ENCODE measurements around the gene MYO1E.
A peak's percentile ranks its signal among the peaks of the same experiment; 100 is the strongest.
"Not testable (repeated sequence)": the region's sequence is repeated elsewhere in the genome, so short reads cannot be mapped to it uniquely, and the experiment has no call there.

The MYO1E gene

GRCh38 chr15:59372352-59373211, at the start of gene MYO1E:
Gene MYO1E (minus strand): TSS chr15:59372871. CDS start chr15:59372500, 371 bp downstream.
- peak; percentile 58 for DNase-seq

- DNase-seq, result no peak
Observed at GRCh38 chr15:59420986-59421618, 48.4 kb upstream of the MYO1E start.

GRCh38 chr15:59420108-59420507, 47.4 kb upstream of the MYO1E start:
- peak; percentile 6 for DNase-seq

GRCh38 chr15:59419170-59419569, 46.5 kb upstream of the MYO1E start:
- no peak for DNase-seq

GRCh38 chr15:59416816-59417215, 44.1 kb upstream of the MYO1E start:
- DNase-seq, result no peak

- DNase-seq, result no peak
Observed at GRCh38 chr15:59413577-59413976, 40.9 kb upstream of the MYO1E start.

- DNase-seq, result no peak
Observed at GRCh38 chr15:59410391-59410896, 37.8 kb upstream of the MYO1E start.

- no peak for DNase-seq
Observed at GRCh38 chr15:59407946-59408345, 35.3 kb upstream of the MYO1E start.

GRCh38 chr15:59406446-59406845, 33.8 kb upstream of the MYO1E start:
- no peak for DNase-seq

- DNase-seq, result no peak
Observed at GRCh38 chr15:59405079-59405478, 32.4 kb upstream of the MYO1E start.

- no peak for DNase-seq
Observed at GRCh38 chr15:59401824-59402569, 29.3 kb upstream of the MYO1E start.

- DNase-seq, result not testable (repeated sequence)
Observed at GRCh38 chr15:59401051-59401823, 28.6 kb upstream of the MYO1E start.

GRCh38 chr15:59400103-59400813, 27.6 kb upstream of the MYO1E start:
- DNase-seq, result no peak

GRCh38 chr15:59399465-59400102, 26.9 kb upstream of the MYO1E start:
- DNase-seq, result no peak

GRCh38 chr15:59398220-59398619, 25.5 kb upstream of the MYO1E start:
- DNase-seq, result no peak

GRCh38 chr15:59396679-59397078, 24.0 kb upstream of the MYO1E start:
- DNase-seq, result no peak

GRCh38 chr15:59396211-59396610, 23.5 kb upstream of the MYO1E start:
- no peak for DNase-seq

GRCh38 chr15:59394166-59394661, 21.5 kb upstream of the MYO1E start:
- peak; percentile 25 for DNase-seq

- DNase-seq, result no peak
Observed at GRCh38 chr15:59392299-59392698, 19.6 kb upstream of the MYO1E start.

GRCh38 chr15:59388670-59389069, 16.0 kb upstream of the MYO1E start:
- peak; percentile 12 for DNase-seq

All from activated CD4-positive, alpha-beta T cell treated with anti-CD3 and anti-CD28 coated beads, Interleukin-10, Interleukin-2, amounts not matched to agents 100 ng/mL and 50 ng/mL, durations not matched to agents 16 hours and 8 hours (primary cell).